Testis (tissue), 3 donors: Measurements from ENCODE around the gene DDX11. TPM values are rescaled to one million over a fixed set of nuclear protein-coding genes. Genes with fewer than 3 reads are reported as not detected.
"Not testable (repeated sequence)": the region's sequence is repeated elsewhere in the genome, so short reads cannot be mapped to it uniquely, and the experiment has no call there.

Source experiments
- DNase-seq: peaks from one replicate; pipeline ENCODE4 v3.0.0-alpha.2; 2019
- H3K27ac ChIP-seq, 2 donors: fragments of 200-600 bp; sonication (generic); one replicate each; pipeline ENCODE4 v1.5.1; 2019
- H3K27me3 ChIP-seq: fragments of 200-600 bp; sonication (generic); one replicate; pipeline ENCODE4 v1.5.1; 2019
- H3K36me3 ChIP-seq: fragments of 200-600 bp; sonication (generic); one replicate; pipeline ENCODE4 v1.5.1; 2017; ENCODE audit warnings: low read depth; ENCODE audit errors: missing control alignments
- H3K4me1 ChIP-seq: fragments of 200-600 bp; sonication (generic); one replicate; pipeline ENCODE4 v1.5.1; 2019
- H3K4me3 ChIP-seq, 2 donors: fragments of 200-600 bp; sonication (generic); one replicate each; pipeline ENCODE4 v1.5.1; 2017 to 2019
- H3K9me3 ChIP-seq: fragments of 200-600 bp; sonication (generic); one replicate; pipeline ENCODE4 v1.5.1; 2017
- CTCF ChIP-seq, 3 experiments: fragments of 450-650 bp in 2 of 3; fragments of 200-600 bp in 1 of 3; sonication (generic) in 1 of 3; IDR thresholded peaks; one replicate each; pipeline ENCODE4 v1.5.1; 2016 to 2019; ENCODE audit warnings: antibody characterized with exemption in 3 of 3, mild to moderate bottlenecking in 2 of 3, moderate library complexity in 1 of 3
- WGBS, 2 donors: methylation state at CpG; one replicate each; pipeline ENCODE4 v1.1.5; 2018; 5-methylcytosine and 5-hydroxymethylcytosine counted together
- intact Hi-C: fragments of 100-400 bp; cut with DNase I; formaldehyde crosslinking; loops from one replicate; pipeline ENCODE4 v1.15.1; 2023; ENCODE audit warnings: low total_unique reads
- polyA plus RNA-seq: library from polyadenylated mRNA; stranded (reverse); fragments of 350-450 nt; fragmentation: Illumina TruSeq; extraction: RNeasy Lipid Tissue Mini Kit (QIAGEN cat#74804); gene quantifications from one replicate; pipeline ENCODE4 v1.2.3, GENCODE V29; 2014; ENCODE audit warnings: low read depth, low replicate concordance; ENCODE audit not compliant: insufficient read depth
- total RNA-seq, 2 donors: library from RNA; depleted of rRNA; stranded (reverse); fragments of >200 nt; gene quantifications; one replicate each; pipeline ENCODE4 v1.2.3, GENCODE V29; 2016

Gene DDX11
- total and polyA plus RNA-seq, 3 donors from 2014 or later = 19.7 to 63.1 (median 49.6) TPM

DNA sequence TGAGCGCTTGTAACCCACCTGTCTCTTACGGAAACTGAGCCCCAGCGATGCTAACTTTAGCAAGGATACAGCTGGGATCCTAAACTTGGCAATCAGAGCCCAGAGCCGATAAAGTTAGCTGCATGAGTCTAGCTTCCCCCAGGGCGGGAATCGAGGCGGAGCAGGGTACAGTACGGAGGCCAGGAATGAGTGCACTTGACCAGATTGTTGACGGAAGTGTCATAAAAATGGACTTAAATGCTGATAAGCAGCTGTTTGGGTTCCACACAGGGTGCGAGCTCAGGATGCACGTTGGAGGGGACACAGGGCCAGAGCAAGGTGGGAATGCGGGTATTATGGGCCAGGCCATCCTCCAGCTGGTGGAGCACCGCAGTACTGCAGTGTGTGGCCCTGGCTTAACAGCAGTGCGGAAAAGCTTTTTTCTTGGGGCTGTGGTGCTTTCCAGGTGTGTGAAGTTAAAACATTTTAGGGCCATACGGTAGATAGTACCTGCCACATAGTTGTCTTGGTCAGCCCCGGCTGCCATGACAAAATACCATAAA is 744 bp downstream of the DDX11 start:
- H3K4me3 ChIP-seq = peak overlapping the region; percentile 68 to 71
- 4 to 6% methylated on average over 15 to 16 of the region's 16 CpGs for WGBS, 2 donors
- peak in 1 of 3 experiments; percentile 26 for TF ChIP-seq CTCF (IDR thresholded peaks at IDR 0.05)
- H3K27me3 ChIP-seq, H3K36me3 ChIP-seq, H3K4me1 ChIP-seq, H3K9me3 ChIP-seq, DNase-seq, intact Hi-C loops: not testable (repeated sequence)
- peak overlapping the region in 1 of 2 donors; percentile 90 for H3K27ac ChIP-seq

DNA sequence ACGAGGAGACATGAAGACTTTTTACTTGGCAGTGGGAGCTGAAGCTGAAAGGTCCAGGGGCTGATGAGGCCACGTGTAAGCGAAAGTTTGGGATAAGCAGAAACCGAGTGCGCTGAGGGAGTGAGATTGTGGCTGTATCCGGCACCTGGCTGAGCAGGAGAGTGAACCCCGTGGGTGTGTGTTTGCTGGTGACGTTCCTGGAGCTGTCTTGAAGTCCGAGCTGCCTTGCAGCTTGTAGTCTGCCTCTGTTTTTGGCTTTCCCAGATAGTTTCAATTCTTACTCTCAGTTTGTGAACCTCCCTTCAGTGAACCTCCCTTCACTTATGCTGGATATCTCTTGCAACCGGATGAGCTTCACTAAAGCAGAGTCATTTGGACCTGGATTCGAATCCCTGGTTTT is 2.5 kb downstream of the DDX11 start:
- H3K4me3 ChIP-seq, H3K27ac ChIP-seq, H3K36me3 ChIP-seq, DNase-seq, intact Hi-C loops, H3K4me1 ChIP-seq, H3K9me3 ChIP-seq, H3K27me3 ChIP-seq: not testable (repeated sequence)
- WGBS, 2 donors = 94 to 95% methylated on average over 8 to 11 of the region's 11 CpGs

GRCh38 chr12:31077095-31077494 is 3.4 kb downstream of the DDX11 start:
- DNase-seq, H3K27ac ChIP-seq, H3K9me3 ChIP-seq, H3K4me3 ChIP-seq, H3K36me3 ChIP-seq, H3K27me3 ChIP-seq, H3K4me1 ChIP-seq, intact Hi-C loops: not testable (repeated sequence)
- 87 to 94% methylated on average over 4 of the region's 4 CpGs for WGBS, 2 donors

GRCh38 chr12:31077998-31078397 is 4.3 kb downstream of the DDX11 start:
- H3K9me3 ChIP-seq, H3K27ac ChIP-seq, H3K4me1 ChIP-seq, DNase-seq, intact Hi-C loops, H3K4me3 ChIP-seq, H3K27me3 ChIP-seq, H3K36me3 ChIP-seq: not testable (repeated sequence)
- 89 to 96% methylated on average over 8 of the region's 8 CpGs for WGBS, 2 donors

DNA sequence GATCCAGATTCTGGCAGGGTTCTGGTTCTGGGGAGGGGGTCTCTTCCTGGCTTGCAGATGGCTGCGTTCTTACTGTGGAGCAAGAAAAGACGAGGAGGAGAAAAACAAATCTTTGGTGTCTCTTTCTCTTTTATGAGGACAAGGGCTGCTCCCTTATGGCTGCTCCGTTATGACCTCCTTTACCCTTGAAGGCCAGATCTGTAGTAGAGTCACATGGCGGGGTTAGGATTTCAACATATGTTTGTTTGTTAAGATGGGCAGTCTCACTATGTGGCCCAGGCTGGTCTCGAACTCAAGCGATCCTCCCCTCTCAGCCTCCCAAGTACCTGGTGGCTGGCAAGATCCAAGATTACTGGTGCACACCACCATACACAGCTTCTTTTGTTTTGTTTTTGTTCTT is 5.8 kb downstream of the DDX11 start:
- 90 to 94% methylated on average over 5 to 6 of the region's 6 CpGs for WGBS, 2 donors
- H3K36me3 ChIP-seq, DNase-seq, H3K27me3 ChIP-seq, H3K27ac ChIP-seq, intact Hi-C loops, H3K4me3 ChIP-seq, H3K9me3 ChIP-seq, H3K4me1 ChIP-seq: not testable (repeated sequence)

- DNase-seq, H3K9me3 ChIP-seq, H3K4me1 ChIP-seq, intact Hi-C loops, H3K27me3 ChIP-seq, H3K4me3 ChIP-seq, H3K27ac ChIP-seq, H3K36me3 ChIP-seq: not testable (repeated sequence)
- WGBS, 2 donors = 62 to 66% methylated on average over 6 of the region's 6 CpGs
Observed at GRCh38 chr12:31080221-31080620, 6.6 kb downstream of the DDX11 start.

DNA sequence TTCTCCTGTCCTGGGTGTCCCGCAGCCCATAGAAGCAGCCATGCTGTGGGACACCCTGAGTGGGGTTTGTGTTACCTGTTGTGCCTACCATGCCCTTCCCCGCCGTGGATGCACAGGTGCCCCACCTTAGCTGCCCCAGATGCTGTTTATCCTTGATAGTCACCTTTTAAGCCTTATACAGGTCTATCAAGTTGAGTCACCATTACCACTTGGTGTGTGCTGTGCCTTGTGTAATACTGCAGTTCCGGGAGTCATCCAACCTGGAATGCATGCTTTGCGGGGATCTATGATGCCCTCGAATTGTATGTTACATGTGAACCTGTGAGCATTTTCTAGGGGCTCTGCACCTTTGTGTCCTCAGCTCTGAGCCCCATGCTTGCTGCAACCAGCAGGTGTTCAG is 7.6 kb downstream of the DDX11 start:
- DNase-seq, H3K36me3 ChIP-seq, H3K9me3 ChIP-seq, intact Hi-C loops, H3K27me3 ChIP-seq, H3K4me1 ChIP-seq, H3K4me3 ChIP-seq, H3K27ac ChIP-seq: not testable (repeated sequence)
- WGBS, 2 donors = 96% methylated on average over 6 of the region's 6 CpGs

DNA sequence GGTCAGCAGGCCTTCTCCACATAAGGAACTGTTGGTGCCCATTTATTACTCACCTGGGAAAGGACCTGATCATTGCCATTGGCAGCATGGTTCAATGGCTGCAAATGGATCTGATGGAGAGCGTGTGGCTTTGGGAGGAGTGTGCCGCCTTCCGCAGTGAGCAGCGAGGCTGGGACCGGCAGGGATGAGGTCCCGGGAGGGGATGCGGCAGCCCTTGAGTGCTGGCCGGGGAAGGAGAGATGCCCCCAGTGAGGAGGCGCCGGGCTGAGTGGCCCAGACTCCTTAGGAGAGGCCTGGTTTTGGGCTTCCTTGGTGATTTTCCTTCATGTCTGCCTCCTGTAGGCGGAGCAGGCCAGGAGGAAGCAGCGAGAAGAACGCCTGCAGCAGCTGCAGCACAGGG is 10.6 kb downstream of the DDX11 start:
- H3K36me3 ChIP-seq, H3K4me3 ChIP-seq, H3K4me1 ChIP-seq, intact Hi-C loops, H3K27me3 ChIP-seq, H3K9me3 ChIP-seq, DNase-seq, H3K27ac ChIP-seq: not testable (repeated sequence)
- 92 to 94% methylated on average over 10 to 13 of the region's 13 CpGs for WGBS, 2 donors

- H3K4me1 ChIP-seq, H3K4me3 ChIP-seq, H3K36me3 ChIP-seq, H3K27ac ChIP-seq, H3K9me3 ChIP-seq, H3K27me3 ChIP-seq, intact Hi-C loops, DNase-seq: not testable (repeated sequence)
- WGBS, 2 donors = 92 to 93% methylated on average over 10 to 11 of the region's 11 CpGs
Observed at GRCh38 chr12:31086032-31086431, 12.4 kb downstream of the DDX11 start.

GRCh38 chr12:31087486-31087885 is 13.8 kb downstream of the DDX11 start:
- WGBS, 2 donors = 87 to 96% methylated on average over 6 to 8 of the region's 8 CpGs
- H3K27me3 ChIP-seq, intact Hi-C loops: not testable (repeated sequence)

GRCh38 chr12:31087956-31088355 is 14.3 kb downstream of the DDX11 start:
- H3K27ac ChIP-seq, H3K9me3 ChIP-seq, H3K36me3 ChIP-seq, H3K27me3 ChIP-seq, DNase-seq, intact Hi-C loops, H3K4me1 ChIP-seq, H3K4me3 ChIP-seq: not testable (repeated sequence)
- WGBS, 2 donors = 83 to 90% methylated on average over 2 of the region's 2 CpGs

More at GRCh38 chr12:31087486-31087885, 13.8 kb downstream of the DDX11 start:
- not testable (repeated sequence) for H3K36me3 ChIP-seq, H3K4me1 ChIP-seq, H3K27ac ChIP-seq, H3K4me3 ChIP-seq, H3K9me3 ChIP-seq, DNase-seq
